Fibroblast of lung (primary cell): Measurements from ENCODE around the gene INSIG1. TPM values are rescaled to one million over a fixed set of nuclear protein-coding genes. Genes with fewer than 3 reads are reported as not detected.

Source experiments
- DNase-seq, 2 donors: peaks; one replicate each; pipeline versions ENCODE4 v3.0.0 to v3.0.0-alpha.2; 2010; ENCODE audit warnings: low read depth in 2 of 2
- H2AFZ ChIP-seq: 2 replicates; pipeline ENCODE4 v1.5.1; 2012; ENCODE audit warnings: low read length, control low read depth, inconsistent platforms
- H3K27ac ChIP-seq: 2 replicates; pipeline ENCODE4 v1.5.1; 2011; ENCODE audit warnings: low read length, control low read depth; ENCODE audit not compliant: insufficient read depth
- H3K27me3 ChIP-seq: 2 replicates; pipeline ENCODE4 v1.5.1; 2011; ENCODE audit warnings: mild to moderate bottlenecking, low read length; ENCODE audit not compliant: control insufficient read depth, insufficient read depth
- H3K36me3 ChIP-seq: 2 replicates; pipeline ENCODE4 v1.5.1; 2011; ENCODE audit warnings: low read length; ENCODE audit not compliant: control insufficient read depth, insufficient read depth
- H3K4me1 ChIP-seq: 2 replicates; pipeline ENCODE4 v1.5.1; 2011; ENCODE audit warnings: low read length; ENCODE audit not compliant: control insufficient read depth, insufficient read depth; ENCODE audit errors: extremely low read depth
- H3K4me2 ChIP-seq: 2 replicates; pipeline ENCODE4 v1.5.1; 2011; ENCODE audit warnings: low read length, control low read depth; ENCODE audit not compliant: insufficient read depth; ENCODE audit errors: extremely low read depth
- H3K4me3 ChIP-seq, 4 experiments: fragments of 200-600 bp in 1 of 4; sonication (generic) in 1 of 4; replicated peaks in 1 of 4; 2 replicates each; pipeline ENCODE4 v1.5.1; 2011 to 2016; ENCODE audit warnings: low read length in 4 of 4, low read depth in 3 of 4, mild to moderate bottlenecking in 3 of 4, control low read depth in 2 of 4, inconsistent platforms in 1 of 4, mixed read lengths in 1 of 4; ENCODE audit not compliant: insufficient read depth in 1 of 4; ENCODE audit errors: control extremely low read depth in 1 of 4
- H3K79me2 ChIP-seq: 2 replicates; pipeline ENCODE4 v1.5.1; 2012; ENCODE audit warnings: mild to moderate bottlenecking, low read length, inconsistent platforms; ENCODE audit not compliant: control insufficient read depth, insufficient read depth
- H3K9ac ChIP-seq: 2 replicates; pipeline ENCODE4 v1.5.1; 2011; ENCODE audit warnings: mild to moderate bottlenecking, low read length, control low read depth; ENCODE audit not compliant: insufficient read depth
- H3K9me3 ChIP-seq: 2 replicates; pipeline ENCODE4 v1.5.1; 2012; ENCODE audit warnings: low read depth, low read length; ENCODE audit not compliant: control insufficient read depth, insufficient read depth
- H4K20me1 ChIP-seq: 2 replicates; pipeline ENCODE4 v1.5.1; 2011; ENCODE audit warnings: low read length; ENCODE audit not compliant: control insufficient read depth, insufficient read depth; ENCODE audit errors: extremely low read depth
- CTCF ChIP-seq, 2 donors: IDR thresholded peaks in 1 of 2; conservative IDR thresholded peaks in 1 of 2; 1 replicate in 1 of 2; 2 replicates in 1 of 2; pipeline ENCODE4 v1.5.1; 2011 to 2012; ENCODE audit warnings: low read length in 2 of 2, control low read depth in 1 of 2, inconsistent platforms in 1 of 2, low read depth in 1 of 2, mild to moderate bottlenecking in 1 of 2
- EZH2 ChIP-seq: IDR thresholded peaks from 2 replicates; pipeline ENCODE4 v1.5.1; 2012; ENCODE audit warnings: low read length, control low read depth, mild to moderate bottlenecking; ENCODE audit errors: missing control alignments
- polyA plus RNA-seq, 2 donors: library from polyadenylated mRNA; depleted of rRNA in 1 of 2; stranded (reverse) in 1 of 2; unstranded in 1 of 2; fragments of >200 nt; gene quantifications; 2 replicates each; pipeline ENCODE4 v1.2.1, GENCODE V29; 2011 to 2012; ENCODE audit warnings: missing spikeins in 1 of 2
- total RNA-seq: library from RNA; depleted of rRNA; stranded (reverse); fragments of >200 nt; gene quantifications from 2 replicates; pipeline ENCODE4 v1.2.1, GENCODE V29; 2014

The INSIG1 gene
- total and polyA plus RNA-seq, 2 donors (not counting 1 experiment from before 2014, with no cell fraction given), result 216 to 353 TPM

GRCh38 chr7:155339474-155339873 lies 41.8 kb downstream of the INSIG1 start:
- Histone ChIP-seq H3K79me2 (no peaks in the 10 kb centered on the region), H3K9ac (no peak overlapping the region), H3K27me3 (peaks cover 5% of the 10 kb centered on the region), H2AFZ (no peak overlapping the region), H3K9me3 (no peaks in the 10 kb centered on the region), H3K27ac (no peak overlapping the region), H3K4me2 (no peak overlapping the region), H3K4me1 (no peaks in the 10 kb centered on the region), H4K20me1 (no peaks in the 10 kb centered on the region), H3K36me3 (no peaks in the 10 kb centered on the region), H3K4me3 (no peak overlapping the region)
- TF ChIP-seq CTCF (conservative IDR thresholded peaks at IDR 0.05 in 1 of 2, IDR thresholded peaks at IDR 0.05 in 1 of 2; ENCODE audit: low read depth in 1 of 2, low read length in 2 of 2), result no peak
- no peak for TF ChIP-seq EZH2
- no peak for DNase-seq

DNA sequence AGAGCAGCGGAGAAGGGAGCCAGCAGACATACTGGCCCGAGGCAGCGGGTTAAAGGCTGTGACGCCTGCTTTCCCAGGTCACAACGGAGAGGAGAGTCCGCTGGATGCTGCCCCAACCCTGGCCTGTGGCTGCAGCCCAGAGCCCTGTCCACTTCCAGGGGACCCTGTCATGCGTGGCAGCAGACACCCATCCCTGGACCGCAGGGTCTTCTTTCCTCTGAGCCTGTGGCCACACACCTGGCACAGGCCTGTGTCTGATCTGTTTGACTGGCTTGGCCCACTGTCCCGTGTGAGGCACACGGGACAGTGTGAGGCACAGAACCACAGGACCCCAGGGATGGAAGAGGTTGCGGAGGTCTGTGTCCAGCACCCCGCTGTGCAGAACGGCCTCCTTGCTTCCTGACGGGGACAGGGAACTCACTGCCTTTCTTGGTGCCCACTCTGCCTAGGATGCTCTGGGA lies 42.4 kb downstream of the INSIG1 start:
- Histone ChIP-seq H3K9me3 (no peaks in the 10 kb centered on the region), H2AFZ (no peak overlapping the region), H3K4me3 (no peak overlapping the region), H4K20me1 (no peaks in the 10 kb centered on the region), H3K36me3 (no peaks in the 10 kb centered on the region), H3K27me3 (peaks cover 4% of the 10 kb centered on the region), H3K4me1 (no peaks in the 10 kb centered on the region), H3K27ac (no peak overlapping the region), H3K4me2 (no peak overlapping the region), H3K9ac (no peak overlapping the region), H3K79me2 (no peaks in the 10 kb centered on the region)
- no peak for DNase-seq
- TF ChIP-seq EZH2 (no peak), CTCF (conservative IDR thresholded peaks at IDR 0.05 in 1 of 2, IDR thresholded peaks at IDR 0.05 in 1 of 2; ENCODE audit: low read depth in 1 of 2, low read length in 2 of 2) (no peak)

- TF ChIP-seq EZH2, result no peak
- TF ChIP-seq CTCF (conservative IDR thresholded peaks at IDR 0.05 in 1 of 2, IDR thresholded peaks at IDR 0.05 in 1 of 2; ENCODE audit: low read depth in 1 of 2, low read length in 2 of 2), result no peak
- Histone ChIP-seq H3K79me2 (no peaks in the 10 kb centered on the region), H3K4me1 (no peaks in the 10 kb centered on the region), H3K9ac (no peak overlapping the region), H3K4me3 (no peak overlapping the region), H3K9me3 (no peaks in the 10 kb centered on the region), H3K36me3 (no peaks in the 10 kb centered on the region), H3K27ac (no peak overlapping the region), H3K27me3 (peaks cover 4% of the 10 kb centered on the region), H4K20me1 (no peaks in the 10 kb centered on the region), H2AFZ (no peak overlapping the region), H3K4me2 (no peak overlapping the region)
- DNase-seq, result no peak
Measured at GRCh38 chr7:155340721-155341120, 43.0 kb downstream of the INSIG1 start.
